Mucosa of descending colon (tissue), 3 donors: Measurements from ENCODE around the gene CACNG3. TPM values are rescaled to one million over a fixed set of nuclear protein-coding genes. Genes with fewer than 3 reads are reported as not detected.
"Not testable (repeated sequence)": the region's sequence is repeated elsewhere in the genome, so short reads cannot be mapped to it uniquely, and the experiment has no call there.

Source experiments
- ATAC-seq: fragments of 200-7000 bp; cut with Tn5 transposase; one replicate; pipeline ENCODE4 v1.9.1; 2020; ENCODE audit warnings: mild to moderate bottlenecking, moderate library complexity
- DNase-seq, 3 donors: peaks; one replicate each; pipeline ENCODE4 v3.0.0-alpha.2; 2020
- H3K36me3 ChIP-seq: fragments of 200-600 bp; one replicate; pipeline ENCODE4 v1.8.0; 2021; ENCODE audit warnings: low read depth, mild to moderate bottlenecking
- H3K4me1 ChIP-seq: fragments of 200-600 bp; one replicate; pipeline ENCODE4 v1.8.0; 2021; ENCODE audit warnings: low read depth, mild to moderate bottlenecking
- H3K4me3 ChIP-seq: fragments of 200-600 bp; one replicate; pipeline ENCODE4 v1.8.0; 2021; ENCODE audit warnings: mild to moderate bottlenecking
- H3K9me3 ChIP-seq: fragments of 200-600 bp; one replicate; pipeline ENCODE4 v1.8.0; 2021; ENCODE audit warnings: mild to moderate bottlenecking
- CTCF ChIP-seq: fragments of 200-600 bp; IDR thresholded peaks from one replicate; pipeline ENCODE4 v1.8.0; 2022; ENCODE audit warnings: antibody characterized with exemption, mild to moderate bottlenecking
- intact Hi-C, 2 donors: fragments of 100-400 bp; cut with DNase I in 1 of 2; cut with micrococcal nuclease in 1 of 2; formaldehyde crosslinking; loops; one replicate each; pipeline versions ENCODE4 v1.11.0 to v1.11.1; 2022; cut with DNase I, micrococcal nuclease
- total RNA-seq, 3 donors: library from RNA; stranded (reverse); fragmentation: NEBNext Ultra II Directional in 2 of 3; extraction: Animal tissue kit (Norgen Biotek cat#: 25700) in 2 of 3; gene quantifications; one replicate each; pipeline versions ENCODE4 v1.2.1 to v1.2.4, GENCODE V29; 2021 to 2023
- donor health status: DM: no; HTN: no; CAD: no; lungs with moderate emphysema.
- donor health status: DM: no; HTN: no; CAD: no.
- donor health status: DM: no; HTN: yes; CAD: no.

CACNG3 gene
- total RNA-seq, 3 donors from 2014 or later = not detected

GRCh38 chr16:24289166-24289700, 33.1 kb downstream of the CACNG3 start:
- intact Hi-C loops = no loop called here
- no peak overlapping the region for H3K4me3 ChIP-seq
- no peak for TF ChIP-seq CTCF

GRCh38 chr16:24291932-24292331, 35.8 kb downstream of the CACNG3 start:
- Histone ChIP-seq H3K36me3 (no peaks in the 10 kb centered on the region), H3K4me3 (no peak overlapping the region), H3K4me1 (no peaks in the 10 kb centered on the region), H3K9me3 (no peaks in the 10 kb centered on the region)
- TF ChIP-seq CTCF = no peak
- intact Hi-C loops = no loop called here
- ATAC-seq (no peak), DNase-seq (no peak)

More at GRCh38 chr16:24289166-24289700, 33.1 kb downstream of the CACNG3 start:
- H3K4me1 ChIP-seq = no peaks in the 10 kb centered on the region
- H3K36me3 ChIP-seq = no peaks in the 10 kb centered on the region
- DNase-seq (no peak), ATAC-seq (no peak)
- H3K9me3 ChIP-seq = no peaks in the 10 kb centered on the region

DNA sequence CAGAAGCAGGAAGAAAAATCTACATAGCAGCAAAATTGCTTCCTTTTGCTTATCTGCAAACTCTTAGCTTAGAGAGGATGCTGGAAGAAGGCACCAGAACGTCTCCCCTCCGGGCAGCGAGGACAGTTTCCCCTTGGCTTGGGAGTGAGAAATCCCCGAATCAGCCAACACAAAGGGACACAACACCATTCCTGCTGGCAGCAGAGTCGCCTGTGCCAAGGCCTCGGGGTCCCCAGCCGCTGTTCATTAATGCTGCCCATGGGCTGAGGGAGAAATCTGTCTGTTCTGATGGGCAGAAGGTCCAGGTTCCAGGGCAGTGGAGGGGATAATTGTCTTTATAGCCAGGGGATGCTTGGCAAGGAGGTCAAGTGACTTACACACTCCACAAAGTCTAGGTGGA, 38.0 kb downstream of the CACNG3 start:
- no peak for TF ChIP-seq CTCF

GRCh38 chr16:24297375-24297774, 41.2 kb downstream of the CACNG3 start:
- intact Hi-C loops = no loop called here
- no peak overlapping the region for H3K4me3 ChIP-seq
- TF ChIP-seq CTCF = no peak
- H3K9me3 ChIP-seq = no peaks in the 10 kb centered on the region
- DNase-seq (no peak), ATAC-seq (no peak)
- H3K36me3 ChIP-seq = no peaks in the 10 kb centered on the region
- no peaks in the 10 kb centered on the region for H3K4me1 ChIP-seq

More for the DNA sequence above, 38.0 kb downstream of the CACNG3 start:
- intact Hi-C loops = no loop called here
- DNase-seq (no peak), ATAC-seq (no peak)
- Histone ChIP-seq H3K4me3 (no peak overlapping the region), H3K4me1 (no peaks in the 10 kb centered on the region), H3K36me3 (no peaks in the 10 kb centered on the region), H3K9me3 (no peaks in the 10 kb centered on the region)

DNA sequence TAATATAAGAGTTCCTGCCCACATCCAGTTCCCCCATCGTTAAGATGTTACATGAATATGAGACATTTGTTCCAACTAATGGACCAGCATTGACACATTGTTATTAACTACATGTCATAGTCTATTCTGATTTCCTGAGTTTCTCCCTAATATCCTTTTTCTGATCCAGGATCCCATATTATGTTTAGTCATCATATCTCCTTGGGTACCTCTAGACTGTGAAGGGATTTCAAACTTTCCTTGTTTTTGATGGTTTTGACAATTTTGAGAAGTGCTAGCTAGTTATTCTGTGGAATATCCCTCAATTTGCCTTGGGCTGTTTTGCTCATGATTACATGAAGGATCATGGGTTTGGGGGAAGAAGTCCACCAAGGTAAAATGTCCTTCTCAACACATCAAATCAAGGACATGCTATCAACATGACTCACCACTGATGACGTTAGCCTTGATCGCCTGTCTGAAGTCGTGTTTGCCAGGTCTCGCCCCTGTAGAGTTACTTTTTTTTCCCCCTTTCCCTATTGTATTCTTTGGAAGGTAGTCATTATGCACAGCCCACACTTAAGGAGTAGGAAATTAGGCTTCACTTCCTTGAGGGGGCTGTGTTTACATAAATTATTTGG, 42.5 kb downstream of the CACNG3 start:
- intact Hi-C loops = no loop called here
- no peak for TF ChIP-seq CTCF
- DNase-seq (no peak), ATAC-seq (no peak)
- H3K4me1 ChIP-seq = no peaks in the 10 kb centered on the region
- no peaks in the 10 kb centered on the region for H3K36me3 ChIP-seq
- H3K9me3 ChIP-seq = no peaks in the 10 kb centered on the region
- no peak overlapping the region for H3K4me3 ChIP-seq

DNA sequence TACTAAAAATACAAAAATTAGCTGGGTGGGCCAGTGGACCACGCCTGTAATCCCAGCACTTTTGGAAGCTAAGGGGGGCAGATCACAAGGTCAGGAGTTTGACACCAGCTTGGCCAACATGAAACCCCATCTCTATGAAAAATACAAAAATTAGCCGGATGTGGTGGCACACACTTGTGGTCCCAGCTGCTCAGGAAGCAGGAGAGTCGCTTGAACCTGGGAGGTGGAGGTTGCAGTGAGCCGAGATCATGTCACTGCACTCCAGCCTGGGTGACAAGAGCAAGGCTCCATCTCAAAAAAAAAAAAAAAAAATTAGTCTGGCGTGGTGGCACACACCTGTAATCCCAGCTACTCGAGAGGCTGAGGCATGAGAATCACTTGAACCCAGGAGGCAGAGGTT, 44.6 kb downstream of the CACNG3 start:
- intact Hi-C loops, ATAC-seq, H3K36me3 ChIP-seq, DNase-seq, H3K4me1 ChIP-seq, H3K9me3 ChIP-seq, H3K4me3 ChIP-seq: not testable (repeated sequence)
